GM04503 (cell line): ENCODE measurements around the gene LRRC14B.
"Not testable (repeated sequence)": the region's sequence is repeated elsewhere in the genome, so short reads cannot be mapped to it uniquely, and the experiment has no call there.

Source experiments
- DNase-seq: peaks from one replicate; pipeline ENCODE4 v3.0.0-alpha.2; 2012; ENCODE audit warnings: low read depth

The LRRC14B gene

DNA sequence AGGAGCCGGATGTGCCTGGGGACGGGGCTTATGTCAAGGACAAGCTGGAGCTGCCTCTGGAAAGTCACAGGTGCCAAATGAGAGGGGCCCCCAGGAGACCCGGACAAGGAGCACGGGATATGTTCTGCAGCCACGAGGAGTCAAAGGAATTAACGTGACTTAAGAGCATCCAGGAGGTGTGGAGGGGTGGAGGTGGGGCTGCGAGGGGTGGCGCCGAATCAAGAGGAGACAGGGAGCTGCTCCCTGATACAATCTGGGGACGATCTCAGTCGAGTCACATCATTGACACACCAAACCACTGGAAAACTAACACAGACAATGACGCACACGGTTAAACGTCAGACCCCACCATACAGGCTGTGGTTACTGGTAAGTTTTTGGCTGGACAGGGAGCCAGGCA is 16.3 kb downstream of the LRRC14B start:
- DNase-seq: no peak

DNA sequence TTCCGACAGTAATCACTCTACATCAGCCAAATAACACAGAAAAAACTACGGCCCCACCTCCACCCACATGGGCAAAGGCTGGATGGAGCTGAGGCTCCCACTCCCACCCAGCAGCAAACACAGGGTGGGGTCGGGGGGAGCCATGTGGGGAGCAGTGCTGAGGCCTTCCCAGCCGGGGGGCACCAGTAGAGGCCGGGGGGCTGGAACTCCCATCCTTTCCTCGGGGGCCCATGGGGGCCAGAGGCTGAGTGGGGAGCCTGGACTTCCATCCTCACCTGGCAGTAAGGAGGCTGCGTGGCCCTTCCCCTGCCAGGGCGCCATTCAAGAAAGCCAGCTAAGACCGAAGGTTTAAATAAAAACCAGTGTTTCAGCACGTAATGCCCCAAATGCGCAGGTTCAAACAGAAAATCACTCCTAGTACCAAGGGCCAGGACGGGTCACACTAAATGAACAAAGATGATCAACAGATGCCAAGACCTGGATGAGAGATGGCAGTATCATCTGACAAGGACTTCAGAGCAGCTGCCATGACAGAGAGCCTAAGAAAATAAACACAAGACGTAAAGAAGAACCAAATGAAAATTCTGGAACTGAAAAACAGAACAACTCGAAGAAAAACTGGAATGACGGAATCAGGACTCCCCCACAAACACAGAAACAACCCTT is 17.3 kb downstream of the LRRC14B start:
- DNase-seq: no peak

DNA sequence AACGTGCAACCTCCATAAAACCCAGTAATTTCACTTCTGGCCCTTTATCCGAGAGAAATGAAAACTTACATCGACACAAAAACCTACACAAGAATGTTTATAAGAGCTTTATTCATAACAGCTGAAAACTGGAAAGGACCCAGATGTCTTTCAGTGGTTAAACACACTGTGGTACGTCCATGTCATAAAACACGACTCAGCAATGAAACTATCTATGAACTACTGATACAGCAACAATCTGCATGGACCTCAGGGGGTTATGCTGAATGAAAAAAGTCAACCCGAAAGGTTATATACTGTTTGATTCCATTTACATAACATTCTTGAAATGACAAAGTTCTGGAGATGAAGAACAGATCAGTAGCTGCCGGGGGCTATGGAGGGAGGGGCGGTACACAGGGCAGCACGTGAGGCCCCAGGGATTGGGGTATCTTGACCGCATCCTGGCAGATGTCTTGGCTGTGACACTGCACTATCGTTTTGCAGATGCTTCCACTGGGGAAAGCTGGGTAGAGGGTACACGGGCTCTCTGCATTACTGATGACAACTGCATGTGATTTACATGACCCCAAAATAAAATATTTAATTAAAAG is 22.6 kb downstream of the LRRC14B start:
- DNase-seq: no peak

- not testable (repeated sequence) for DNase-seq
Measured at GRCh38 chr5:215256-215655, 24.0 kb downstream of the LRRC14B start.

- not testable (repeated sequence) for DNase-seq
Measured at GRCh38 chr5:216076-216475, 24.8 kb downstream of the LRRC14B start.

GRCh38 chr5:217494-218456 is 26.5 kb downstream of the LRRC14B start, which contains the start of the genes CCDC127 and SDHA:
Gene CCDC127 (minus strand): TSS chr5:218153. CDS start chr5:216849, 1,304 bp downstream.
Gene SDHA (plus strand): TSS chr5:218320. CDS start chr5:218356, 36 bp downstream.
- DNase-seq: peak; percentile 32

- no peak for DNase-seq
Measured at GRCh38 chr5:218457-219291, 27.4 kb downstream of the LRRC14B start.

GRCh38 chr5:219460-219863 is 28.2 kb downstream of the LRRC14B start:
- DNase-seq: no peak

DNA sequence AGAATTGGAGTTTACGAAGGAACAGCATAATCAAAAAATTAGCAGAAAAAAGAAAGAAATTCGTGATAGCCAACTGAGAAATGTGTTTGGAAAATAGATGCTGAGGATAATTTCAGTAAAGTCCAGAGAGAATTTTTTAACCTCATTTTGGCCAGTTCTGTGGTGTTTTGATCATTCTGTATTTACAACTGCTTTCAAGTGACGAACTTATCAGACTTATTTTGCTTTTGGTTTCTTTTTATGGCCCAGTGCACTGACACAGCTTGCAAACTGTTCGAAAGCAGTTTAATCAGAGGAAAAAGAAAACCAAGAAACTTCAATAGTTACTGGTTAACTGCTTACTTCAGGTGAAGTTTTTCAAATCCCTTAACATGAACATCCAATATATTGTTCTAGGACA is 28.7 kb downstream of the LRRC14B start:
- no peak for DNase-seq

GRCh38 chr5:222951-223715 is 31.8 kb downstream of the LRRC14B start:
- DNase-seq: not testable (repeated sequence)

DNA sequence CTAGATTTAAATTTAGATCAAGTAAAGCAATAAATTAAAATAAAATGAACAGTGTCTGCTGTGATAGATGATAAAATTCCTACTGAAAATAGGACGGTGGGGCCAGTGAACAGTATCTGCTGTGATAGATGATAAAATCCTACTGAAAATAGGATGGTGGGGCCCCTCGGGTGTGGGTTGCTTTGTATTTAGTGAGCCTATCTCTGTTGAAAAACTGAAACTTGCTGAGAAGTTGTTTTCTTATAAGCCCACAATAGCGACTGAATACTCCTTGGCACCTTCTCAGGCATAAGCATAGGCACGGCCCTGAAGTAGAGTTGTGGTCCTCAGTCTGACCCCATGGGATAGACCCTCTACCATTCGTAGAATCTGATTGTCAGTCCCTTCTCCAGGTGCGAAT is 32.5 kb downstream of the LRRC14B start:
- no peak for DNase-seq

GRCh38 chr5:225334-225733 is 34.0 kb downstream of the LRRC14B start:
- DNase-seq: no peak

DNA sequence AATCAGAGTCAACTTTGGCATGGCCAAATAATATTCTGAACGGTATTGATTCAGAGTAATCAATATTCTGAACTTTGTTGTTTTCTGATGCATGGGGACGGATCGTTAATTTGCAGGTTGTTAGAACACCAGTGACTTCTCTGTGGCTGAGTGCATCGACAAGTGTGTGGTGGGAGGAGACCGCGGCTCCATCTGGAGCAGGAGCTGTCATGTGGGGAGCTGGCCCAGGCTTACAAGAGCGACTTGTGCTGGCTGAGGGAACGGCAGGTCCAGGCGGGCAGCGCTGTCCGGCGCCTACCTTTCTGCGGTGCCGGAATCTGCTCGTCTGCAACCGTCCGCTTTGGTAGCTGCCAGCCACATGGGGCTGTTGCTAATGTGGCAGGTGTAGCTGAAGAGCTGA is 36.1 kb downstream of the LRRC14B start:
- not testable (repeated sequence) for DNase-seq

DNA sequence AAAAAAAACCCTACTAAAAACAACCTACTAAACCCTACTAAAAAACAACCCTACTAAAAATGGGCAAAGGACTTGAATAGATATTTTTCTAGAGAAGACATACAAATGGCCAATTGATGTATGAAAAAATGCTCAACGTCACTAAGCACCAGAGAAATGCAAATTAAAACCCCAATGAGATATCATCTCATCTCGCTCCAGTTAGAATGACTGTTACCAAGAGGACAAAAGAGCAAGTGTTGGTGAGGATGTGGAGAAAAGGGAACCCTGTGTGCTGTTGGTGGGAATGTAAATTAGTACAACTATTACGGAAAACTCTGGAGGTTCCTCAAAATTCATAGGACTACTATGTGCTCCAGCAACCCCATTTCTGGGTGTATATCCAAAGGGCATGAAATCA is 37.6 kb downstream of the LRRC14B start:
- no peak for DNase-seq

- no peak for DNase-seq
Measured at GRCh38 chr5:230711-231110, 39.4 kb downstream of the LRRC14B start.

- DNase-seq: no peak
Measured at GRCh38 chr5:231661-232060, 40.4 kb downstream of the LRRC14B start.

- not testable (repeated sequence) for DNase-seq
Measured at GRCh38 chr5:233426-233825, 42.1 kb downstream of the LRRC14B start.

GRCh38 chr5:234450-234849 is 43.2 kb downstream of the LRRC14B start:
- DNase-seq: no peak

- not testable (repeated sequence) for DNase-seq
Measured at GRCh38 chr5:235527-235926, 44.2 kb downstream of the LRRC14B start.

GRCh38 chr5:237931-238330 is 46.6 kb downstream of the LRRC14B start:
- not testable (repeated sequence) for DNase-seq

- not testable (repeated sequence) for DNase-seq
Measured at GRCh38 chr5:240550-240949, 49.3 kb downstream of the LRRC14B start.
